C4-2B (cell line): Measurements from ENCODE around the gene SND1.

ENCODE experiments used
- CTCF ChIP-seq: fragments of 450-650 bp; conservative IDR thresholded peaks from 2 replicates; pipeline ENCODE4 v1.5.1; 2017; ENCODE audit warnings: mild to moderate bottlenecking
- ZFX ChIP-seq: fragments of 450-650 bp; IDR thresholded peaks from 2 replicates; pipeline ENCODE4 v1.6.1; 2017

GRCh38 chr7:127914693-127915092 lies 262.7 kb downstream of the SND1 start:
- TF ChIP-seq CTCF (no peak), ZFX (no peak)
